GM21515 (cell line): Measurements from ENCODE around the gene RRP15.

ENCODE experiments used
- ATAC-seq: cut with Tn5 transposase; IDR thresholded peaks from one replicate; pipeline ENCODE4 v1.9.1; 2021; ENCODE audit not compliant: unreplicated experiment

The RRP15 gene

DNA sequence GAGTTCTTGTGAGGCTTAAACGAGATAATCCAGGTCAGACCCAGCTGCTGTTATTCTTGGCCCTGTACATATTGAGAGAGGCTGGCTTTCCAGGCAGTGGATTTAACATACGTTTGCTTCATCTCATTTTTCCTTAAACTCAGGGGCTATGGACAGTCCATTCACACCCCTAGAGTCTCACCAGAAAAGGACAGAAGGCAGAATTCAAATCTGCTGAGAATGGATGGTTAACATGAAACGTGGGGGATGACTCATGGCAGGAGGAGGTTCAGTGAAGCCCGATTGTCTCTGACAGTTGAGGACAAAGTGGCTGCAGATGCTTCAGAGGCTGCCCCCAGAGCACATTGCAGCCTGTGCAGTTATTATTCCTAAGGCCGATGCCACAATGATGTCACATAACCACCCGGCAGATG is 99.5 kb downstream of the RRP15 start:
- no peak for ATAC-seq
